PC-9 (cell line): ENCODE results near the gene KIF26B. TPM values are rescaled to one million over a fixed set of nuclear protein-coding genes. Genes with fewer than 3 reads are reported as not detected.

ENCODE experiments used
- BruUV-seq: library from RNA; stranded (reverse); fragments of 400-500 nt; replicated peaks from 2 replicates; lab custom pipeline; 2021; lab: Mats Ljungman, UMichigan
- CTCF ChIA-PET: fragments of 300-600 bp; sonication (Branson Sonifier 250); formaldehyde crosslinking; loops from one replicate; lab custom pipeline; 2022; ENCODE audit warnings: antibody characterized with exemption; lab: Charles Lee
- POLR2A ChIA-PET: fragments of 300-600 bp; sonication (Branson Sonifier 250); formaldehyde crosslinking; loops from one replicate; lab custom pipeline; 2022; ENCODE audit warnings: antibody characterized with exemption; ENCODE audit not compliant: unreplicated experiment; lab: Charles Lee
- DNase-seq, 2 experiments: peaks; one replicate each; pipeline versions ENCODE4 v3.0.0 to v3.0.0-alpha.2; 2015 to 2022; ENCODE audit warnings: mixed read lengths in 1 of 2
- H2AFZ ChIP-seq: fragments of 200-600 bp; sonication (generic); 2 replicates; pipeline ENCODE4 v1.8.1; 2017; ENCODE audit warnings: antibody characterized with exemption
- H3F3A ChIP-seq: fragments of 200-600 bp; sonication (generic); 2 replicates; pipeline ENCODE4 v1.8.1; 2017; ENCODE audit warnings: antibody characterized with exemption, mild to moderate bottlenecking, low read depth; ENCODE audit not compliant: insufficient read depth
- H3K27ac ChIP-seq: fragments of 200-600 bp; sonication (generic); 2 replicates; pipeline ENCODE4 v1.6.1; 2016; ENCODE audit warnings: mixed run types
- H3K27me3 ChIP-seq: fragments of 200-600 bp; sonication (generic); 2 replicates; pipeline ENCODE4 v1.6.1; 2016; ENCODE audit warnings: low read depth, mixed run types; ENCODE audit not compliant: insufficient read depth
- H3K36me3 ChIP-seq: fragments of 200-600 bp; sonication (generic); 2 replicates; pipeline ENCODE4 v1.6.1; 2016; ENCODE audit warnings: low read depth, mixed run types
- H3K4me1 ChIP-seq: fragments of 200-600 bp; sonication (generic); replicated peaks from 2 replicates; pipeline ENCODE4 v1.6.1; 2016; ENCODE audit warnings: mixed run types; ENCODE audit not compliant: insufficient read depth
- H3K4me2 ChIP-seq: fragments of 200-600 bp; sonication (generic); 2 replicates; pipeline ENCODE4 v1.6.1; 2017; ENCODE audit warnings: mixed run types
- H3K4me3 ChIP-seq: fragments of 200-600 bp; sonication (generic); 2 replicates; pipeline ENCODE4 v1.6.1; 2016; ENCODE audit warnings: mixed run types
- H3K79me2 ChIP-seq: fragments of 200-600 bp; sonication (generic); 2 replicates; pipeline ENCODE4 v1.6.1; 2017; ENCODE audit warnings: low read depth, mixed run types
- H3K9me2 ChIP-seq: fragments of 200-600 bp; sonication (generic); 2 replicates; pipeline ENCODE4 v1.8.1; 2017; ENCODE audit warnings: mild to moderate bottlenecking; ENCODE audit not compliant: insufficient read depth
- H3K9me3 ChIP-seq: fragments of 200-600 bp; sonication (generic); 2 replicates; pipeline ENCODE4 v1.8.1; 2016; ENCODE audit warnings: low read depth; ENCODE audit not compliant: insufficient read depth
- H4K20me1 ChIP-seq: fragments of 200-600 bp; sonication (generic); 2 replicates; pipeline ENCODE4 v1.8.1; 2017; ENCODE audit not compliant: insufficient read depth
- CTCF ChIP-seq: fragments of 200-600 bp; sonication (generic); conservative IDR thresholded peaks from 2 replicates; pipeline ENCODE4 v1.6.1; 2017; ENCODE audit warnings: mixed run types, antibody characterized with exemption, mild to moderate bottlenecking, moderate library complexity
- EZH2 ChIP-seq: fragments of 200-600 bp; sonication (generic); IDR thresholded peaks from 2 replicates; pipeline ENCODE4 v1.8.0; 2017; ENCODE audit warnings: antibody characterized with exemption, low read depth
- intact Hi-C: fragments of 100-400 bp; cut with micrococcal nuclease; formaldehyde crosslinking; loops from one replicate; pipeline ENCODE4 v1.10.0; 2022; ENCODE audit not compliant: unreplicated experiment
- total RNA-seq: library from RNA; stranded (reverse); gene quantifications from 2 replicates; pipeline ENCODE4 v1.2.3, GENCODE V29; 2021

Gene KIF26B
- total RNA-seq, 1 experiment from 2014 or later, result 0.11 TPM

DNA sequence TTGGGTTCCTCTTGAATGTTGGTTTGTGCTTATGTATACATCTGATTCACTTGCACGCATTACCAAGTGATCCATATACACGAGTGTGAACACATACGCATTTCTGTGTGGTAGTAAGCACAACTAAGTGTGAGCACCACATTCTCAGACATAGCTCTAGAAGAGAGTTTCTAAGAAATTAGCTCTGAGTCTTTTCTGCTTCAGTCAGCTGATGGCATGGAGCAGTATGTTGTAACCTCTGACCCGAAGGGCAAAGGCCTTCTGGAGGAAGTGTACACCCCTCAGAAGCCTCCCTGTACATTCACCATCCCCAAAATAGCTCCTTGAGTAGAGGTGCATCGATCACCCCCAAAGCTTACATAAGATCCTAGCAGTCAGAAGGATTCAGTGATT, 183.7 kb downstream of the KIF26B start:
- Histone ChIP-seq H3K79me2 (no peaks in the 10 kb centered on the region), H3K9me2 (no peaks in the 10 kb centered on the region), H3K27me3 (peaks cover 47% of the 10 kb centered on the region), H3K36me3 (no peaks in the 10 kb centered on the region), H3K4me1 (no peaks in the 10 kb centered on the region), H4K20me1 (no peaks in the 10 kb centered on the region), H3K4me2 (no peak overlapping the region), H3K4me3 (no peak overlapping the region), H2AFZ (no peak overlapping the region), H3F3A (no peaks in the 10 kb centered on the region), H3K9me3 (no peaks in the 10 kb centered on the region), H3K27ac (no peak overlapping the region)
- TF ChIP-seq CTCF (no peak), EZH2 (no peak)
- POLR2A ChIA-PET, result no interaction called here
- BruUV-seq, result no TSS peak
- no peak for DNase-seq
- CTCF ChIA-PET, result no interaction called here
- intact Hi-C loops, result no loop called here

- no peak overlapping the region for H3K27ac ChIP-seq
- CTCF ChIA-PET, result interaction anchor here (1.0 kb wide), 1 partner anchor 413 kb away, joined by 3 read pairs; no protein-coding TSS in a partner anchor
- no peaks in the 10 kb centered on the region for H3K36me3 ChIP-seq
- no peak overlapping the region for H3K4me3 ChIP-seq
- no peaks in the 10 kb centered on the region for H3K9me2 ChIP-seq
- H2AFZ ChIP-seq, result no peak overlapping the region
- no peaks in the 10 kb centered on the region for H3K79me2 ChIP-seq
- POLR2A ChIA-PET, result no interaction called here
- peaks cover 61% of the 10 kb centered on the region for H3K27me3 ChIP-seq
- no peaks in the 10 kb centered on the region for H3K9me3 ChIP-seq
- DNase-seq, result no peak
- intact Hi-C loops, result no loop called here
- H3K4me2 ChIP-seq, result no peak overlapping the region
- no TSS peak for BruUV-seq
- H3K4me1 ChIP-seq, result no peaks in the 10 kb centered on the region
- no peaks in the 10 kb centered on the region for H4K20me1 ChIP-seq
- no peak for TF ChIP-seq CTCF
- no peak for TF ChIP-seq EZH2
- H3F3A ChIP-seq, result no peaks in the 10 kb centered on the region
These were observed 187.0 kb downstream of the KIF26B start for GRCh38 chr1:245341743-245342142.

DNA sequence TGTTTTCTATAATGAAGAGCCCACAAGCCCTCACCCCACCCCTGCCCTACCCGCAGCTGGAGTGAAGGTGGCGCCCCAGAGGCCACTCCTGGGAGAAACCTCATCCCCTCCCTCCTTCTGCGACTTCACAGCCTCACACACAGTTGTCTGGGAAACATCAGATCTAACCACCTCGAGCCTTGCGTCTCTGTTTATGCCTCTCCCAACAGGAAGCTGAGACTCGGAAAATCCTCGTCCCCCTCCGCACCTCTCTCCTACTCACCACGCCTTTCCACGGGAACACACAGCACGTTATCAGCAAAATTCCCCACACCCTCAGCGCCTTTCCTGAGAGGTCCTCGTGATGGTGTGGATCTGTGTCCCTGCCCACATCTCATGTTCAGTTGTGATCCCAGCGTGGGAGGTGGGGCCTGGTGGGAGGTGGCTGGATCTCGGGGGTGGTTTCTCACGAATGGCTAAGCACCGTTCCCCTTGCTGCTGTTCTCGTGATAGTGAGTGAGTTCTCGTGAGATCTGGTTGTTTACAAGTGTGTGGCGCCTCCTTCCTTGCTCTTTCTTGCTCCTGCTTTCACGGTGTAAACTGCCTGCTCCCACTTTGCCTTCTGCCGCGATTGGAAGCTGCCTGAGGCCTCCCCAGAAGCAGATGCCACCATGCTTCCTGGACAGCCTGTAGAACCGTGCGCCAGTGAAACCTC, 190.6 kb downstream of the KIF26B start:
- POLR2A ChIA-PET, result no interaction called here
- intact Hi-C loops, result no loop called here
- Histone ChIP-seq H3K4me2 (no peak overlapping the region), H3F3A (no peaks in the 10 kb centered on the region), H3K27ac (no peak overlapping the region), H3K9me2 (no peaks in the 10 kb centered on the region), H3K27me3 (peaks cover 85% of the 10 kb centered on the region), H3K36me3 (no peaks in the 10 kb centered on the region), H3K4me3 (no peak overlapping the region), H3K9me3 (no peaks in the 10 kb centered on the region), H3K4me1 (no peaks in the 10 kb centered on the region), H4K20me1 (no peaks in the 10 kb centered on the region), H2AFZ (no peak overlapping the region), H3K79me2 (no peaks in the 10 kb centered on the region)
- TF ChIP-seq CTCF (no peak), EZH2 (no peak)
- no peak for DNase-seq
- CTCF ChIA-PET, result no interaction called here
- BruUV-seq, result no TSS peak
